Measurements from ENCODE around the gene RARRES1. TPM values are rescaled to one million over a fixed set of nuclear protein-coding genes. Genes with fewer than 3 reads are reported as not detected.

The RARRES1 gene
- total RNA-seq, 1 experiment from 2014 or later, result 0.81 TPM

DNA sequence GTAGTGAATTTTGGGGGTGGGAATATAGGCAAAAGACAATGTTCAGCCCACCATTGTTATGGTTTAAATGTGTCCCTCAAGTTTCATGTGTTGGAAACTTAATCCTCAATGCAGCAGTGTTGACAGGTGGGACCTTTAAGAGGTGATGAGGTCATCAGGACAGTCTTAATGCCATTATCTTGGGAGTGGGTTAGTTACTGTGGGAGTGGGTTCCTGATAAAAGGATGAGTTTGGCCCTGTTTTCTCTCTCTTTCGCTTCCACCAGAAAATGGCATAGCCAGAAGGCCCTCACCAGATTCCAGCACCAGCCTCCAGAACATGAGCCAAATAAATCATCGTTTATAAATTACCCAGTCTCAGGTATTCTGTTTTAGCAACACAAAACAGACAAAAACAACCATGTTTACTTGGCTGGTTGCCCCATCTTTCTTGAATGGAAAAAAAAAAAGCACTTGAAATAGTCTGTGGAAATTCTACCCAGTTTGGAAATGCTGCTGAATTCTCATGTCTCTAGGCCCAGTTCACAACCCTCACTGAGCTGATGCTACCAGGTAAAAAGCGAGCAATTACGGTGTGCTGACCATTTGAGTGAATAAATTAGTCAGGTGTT is 38.6 kb upstream of the RARRES1 start:
- H2BK20ac ChIP-seq (ENCODE audit: low read depth, low read length, poor library complexity, severe bottlenecking), result no peak overlapping the region
- H3K18ac ChIP-seq (ENCODE audit: insufficient read length, low read depth, low read length), result no peak overlapping the region
- no peak overlapping the region for H3K27ac Mint-ChIP-seq
- H3K79me2 ChIP-seq (ENCODE audit: insufficient read depth, low read length), result no peaks in the 10 kb centered on the region
- H3K4me3 Mint-ChIP-seq, result no peak overlapping the region
- H2BK12ac ChIP-seq (ENCODE audit: insufficient read length, low read depth, low read length), result no peak overlapping the region
- H3K36me3 Mint-ChIP-seq (ENCODE audit: insufficient read depth in 1 of 3, low read depth in 3 of 3), result no peaks in the 10 kb centered on the region
- no peak overlapping the region for H3K23ac ChIP-seq (ENCODE audit: insufficient read length, low read depth, low read length)
- no peak overlapping the region for H3K56ac ChIP-seq (ENCODE audit: insufficient read length, low read depth, low read length)
- H3K27ac ChIP-seq (ENCODE audit: insufficient read length, low read depth, low read length), result no peak overlapping the region
- no peak overlapping the region for H2AFZ ChIP-seq (ENCODE audit: low read length)
- H2BK120ac ChIP-seq (ENCODE audit: low read depth, low read length, poor library complexity, severe bottlenecking), result no peak overlapping the region
- H2AK5ac ChIP-seq (ENCODE audit: insufficient read length, low read length), result no peak overlapping the region
- H3K79me1 ChIP-seq (ENCODE audit: insufficient read depth, low read depth, low read length, poor library complexity, severe bottlenecking), result no peaks in the 10 kb centered on the region
- H2BK15ac ChIP-seq (ENCODE audit: low read depth, low read length), result no peak overlapping the region
- H3K27me3 ChIP-seq (ENCODE audit: insufficient read depth, low read length), result no peaks in the 10 kb centered on the region
- no peak overlapping the region for H4K91ac ChIP-seq (ENCODE audit: insufficient read length, low read depth, low read length)
- no peaks in the 10 kb centered on the region for H4K20me1 ChIP-seq (ENCODE audit: control insufficient read depth, insufficient read depth, insufficient read length)
- H3K4me2 ChIP-seq (ENCODE audit: insufficient read depth, insufficient read length, low read length), result no peak overlapping the region
- no peak overlapping the region for H4K5ac ChIP-seq (ENCODE audit: insufficient read length, low read depth, low read length)
- H3K23me2 ChIP-seq (ENCODE audit: insufficient read length, low read depth, low read length, poor library complexity, severe bottlenecking), result no peaks in the 10 kb centered on the region
- no peaks in the 10 kb centered on the region; the same call in 1 of the 2 replicates for H3K4me1 ChIP-seq (ENCODE audit: insufficient read depth, low read length)
- H3K27me3 Mint-ChIP-seq (ENCODE audit: low read depth), result no peaks in the 10 kb centered on the region
- DNase-seq, result no peak
- H4K8ac ChIP-seq (replicated peaks; ENCODE audit: insufficient read length, low read depth, low read length), result no peak overlapping the region
- H3K9ac ChIP-seq (ENCODE audit: extremely low read depth, insufficient read length, low read length), result no peak overlapping the region
- no peak overlapping the region for H3K14ac ChIP-seq (ENCODE audit: insufficient read depth, low read length)
- H2BK5ac ChIP-seq (ENCODE audit: insufficient read length, low read length), result no peak overlapping the region
- H3K9me3 Mint-ChIP-seq, result no peaks in the 10 kb centered on the region
- no peak overlapping the region for H3K4ac ChIP-seq (ENCODE audit: low read depth, low read length)
- TF ChIP-seq CTCF (conservative IDR thresholded peaks at IDR 0.05), result no peak
- peaks cover 21 to 22% of the 10 kb centered on the region in 2 experiments for H3K4me1 Mint-ChIP-seq
- WGBS (ENCODE audit: extremely low coverage, insufficient read length, low lambda C conversion rate), result no CpG with 5 or more reads among the region's 4 CpGs
- H3K9me3 ChIP-seq (ENCODE audit: control insufficient read depth, low read depth, low read length), result no peaks in the 10 kb centered on the region
- no peak overlapping the region for H3T11ph ChIP-seq (ENCODE audit: low read length)

All from H9 (cell line).